Ecto neural progenitor cell (in vitro differentiated cells): ENCODE data around the gene NR2F2.

Source experiments
- DNase-seq: peaks from one replicate; pipeline ENCODE4 v3.0.0-alpha.2; 2018; ENCODE audit warnings: low spot score

The NR2F2 gene

GRCh38 chr15:96353930-96354730 is 23.6 kb downstream of the NR2F2 start:
- peak; percentile 86 for DNase-seq

- DNase-seq = no peak
These were observed 24.4 kb downstream of the NR2F2 start for GRCh38 chr15:96354731-96355567.

- DNase-seq = no peak
These were observed 25.2 kb downstream of the NR2F2 start for GRCh38 chr15:96355568-96356187.

- DNase-seq = peak; percentile 92
These were observed 26.3 kb downstream of the NR2F2 start for GRCh38 chr15:96356494-96357455.

GRCh38 chr15:96358001-96358801 is 27.7 kb downstream of the NR2F2 start:
- DNase-seq = no peak

- DNase-seq = no peak
These were observed 28.5 kb downstream of the NR2F2 start for GRCh38 chr15:96358821-96359615.

- peak; percentile 77 for DNase-seq
These were observed 29.4 kb downstream of the NR2F2 start for GRCh38 chr15:96359616-96360521.

GRCh38 chr15:96360581-96361308 is 30.2 kb downstream of the NR2F2 start:
- peak; percentile 68 for DNase-seq

- DNase-seq = peak; percentile 80
These were observed 31.0 kb downstream of the NR2F2 start for GRCh38 chr15:96361309-96362010.

GRCh38 chr15:96362011-96362754 is 31.7 kb downstream of the NR2F2 start:
- no peak for DNase-seq

- DNase-seq = peak; percentile 76
These were observed 32.5 kb downstream of the NR2F2 start for GRCh38 chr15:96362755-96363651.

GRCh38 chr15:96363707-96364106 is 33.2 kb downstream of the NR2F2 start:
- no peak for DNase-seq

GRCh38 chr15:96365781-96366525 is 35.5 kb downstream of the NR2F2 start:
- DNase-seq = peak; percentile 76

GRCh38 chr15:96366526-96366877 is 36.0 kb downstream of the NR2F2 start:
- peak; percentile 59 for DNase-seq
